Activated B cell treated with CpG ODN at 0.5 μM for 24 hours (primary cell): ENCODE measurements around the gene TSC1. TPM values are rescaled to one million over a fixed set of nuclear protein-coding genes. Genes with fewer than 3 reads are reported as not detected.
"Not testable (repeated sequence)": the region's sequence is repeated elsewhere in the genome, so short reads cannot be mapped to it uniquely, and the experiment has no call there.

ENCODE experiments used
- ATAC-seq: fragments of 200-7000 bp; cut with Tn5 transposase; one replicate; pipeline ENCODE4 v1.10.0; 2021; ENCODE audit warnings: low read depth, mild to moderate bottlenecking, moderate library complexity
- CTCF ChIA-PET: fragments of 350-600 bp; sonication (Branson Sonifier 250); formaldehyde crosslinking; loops from one replicate; lab custom pipeline; 2021; ENCODE audit warnings: antibody characterized with exemption; lab: Charles Lee
- POLR2A ChIA-PET: fragments of 350-600 bp; sonication (Branson Sonifier 250); formaldehyde crosslinking; loops from one replicate; lab custom pipeline; 2021; ENCODE audit warnings: antibody characterized with exemption; lab: Charles Lee
- DNase-seq: peaks from one replicate; pipeline ENCODE4 v3.0.0; 2022
- H3K27ac Mint-ChIP-seq: one replicate; pipeline ENCODE4 v1.8.0; 2020; ENCODE audit warnings: mixed read lengths
- H3K27me3 Mint-ChIP-seq: one replicate; pipeline ENCODE4 v1.8.0; 2021; ENCODE audit warnings: mixed read lengths
- H3K36me3 Mint-ChIP-seq: one replicate; pipeline ENCODE4 v1.8.0; 2021; ENCODE audit warnings: low read depth, mixed read lengths
- H3K4me1 Mint-ChIP-seq: one replicate; pipeline ENCODE4 v1.8.0; 2021; ENCODE audit warnings: mixed read lengths
- H3K4me3 Mint-ChIP-seq: one replicate; pipeline ENCODE4 v1.8.0; 2020; ENCODE audit warnings: mild to moderate bottlenecking, mixed read lengths
- H3K9me3 Mint-ChIP-seq: one replicate; pipeline ENCODE4 v1.8.0; 2020; ENCODE audit warnings: mixed read lengths
- intact Hi-C: fragments of 100-400 bp; cut with micrococcal nuclease; formaldehyde crosslinking; loops from one replicate; pipeline ENCODE4 v1.15.1; 2024
- total RNA-seq: library from RNA; stranded (reverse); gene quantifications from 2 replicates; pipeline ENCODE4 v1.2.3, GENCODE V29; 2022
- TF ChIP-seq, protein P1 (sequence below): fragments of 200-600 bp; IDR thresholded peaks from one replicate; pipeline ENCODE4 v1.8.0; 2022; ENCODE audit warnings: antibody characterized with exemption, mild to moderate bottlenecking

Gene TSC1
- total RNA-seq, 1 donor from 2014 or later, result 61.4 TPM

DNA sequence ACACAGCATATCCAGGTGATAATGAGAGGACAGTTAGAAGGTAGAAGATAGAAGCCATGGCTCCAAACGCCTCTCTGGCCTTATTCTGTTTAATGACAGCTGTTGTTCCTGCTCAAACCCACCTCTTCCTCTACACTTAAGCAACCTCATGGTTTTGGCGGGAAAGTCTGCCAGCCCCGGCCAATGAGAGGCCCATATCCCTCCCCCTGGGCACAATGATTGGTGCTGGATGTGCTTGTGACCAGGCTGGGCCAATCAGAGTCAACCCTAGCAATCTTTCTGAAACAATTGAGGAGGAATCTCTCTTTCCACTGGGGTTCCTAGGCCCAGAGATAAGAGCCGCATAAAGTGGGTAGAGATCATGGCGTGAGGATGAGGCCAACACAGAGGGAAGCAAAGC lies 29.3 kb upstream of the TSC1 start:
- Mint-ChIP-seq H3K36me3 (no peaks in the 10 kb centered on the region), H3K9me3 (no peaks in the 10 kb centered on the region), H3K4me1 (peaks cover 13% of the 10 kb centered on the region), H3K27ac (no peak overlapping the region), H3K27me3 (peaks cover 18% of the 10 kb centered on the region), H3K4me3 (no peak overlapping the region)
- intact Hi-C loops, result loop anchor here (2.0 to 5.0 kb wide), 3 partner anchors 171 to 563 kb away; partner anchors contain the start of gene CFAP77
- TF ChIP-seq, protein P1, sequence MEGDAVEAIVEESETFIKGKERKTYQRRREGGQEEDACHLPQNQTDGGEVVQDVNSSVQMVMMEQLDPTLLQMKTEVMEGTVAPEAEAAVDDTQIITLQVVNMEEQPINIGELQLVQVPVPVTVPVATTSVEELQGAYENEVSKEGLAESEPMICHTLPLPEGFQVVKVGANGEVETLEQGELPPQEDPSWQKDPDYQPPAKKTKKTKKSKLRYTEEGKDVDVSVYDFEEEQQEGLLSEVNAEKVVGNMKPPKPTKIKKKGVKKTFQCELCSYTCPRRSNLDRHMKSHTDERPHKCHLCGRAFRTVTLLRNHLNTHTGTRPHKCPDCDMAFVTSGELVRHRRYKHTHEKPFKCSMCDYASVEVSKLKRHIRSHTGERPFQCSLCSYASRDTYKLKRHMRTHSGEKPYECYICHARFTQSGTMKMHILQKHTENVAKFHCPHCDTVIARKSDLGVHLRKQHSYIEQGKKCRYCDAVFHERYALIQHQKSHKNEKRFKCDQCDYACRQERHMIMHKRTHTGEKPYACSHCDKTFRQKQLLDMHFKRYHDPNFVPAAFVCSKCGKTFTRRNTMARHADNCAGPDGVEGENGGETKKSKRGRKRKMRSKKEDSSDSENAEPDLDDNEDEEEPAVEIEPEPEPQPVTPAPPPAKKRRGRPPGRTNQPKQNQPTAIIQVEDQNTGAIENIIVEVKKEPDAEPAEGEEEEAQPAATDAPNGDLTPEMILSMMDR, result no peak
- CTCF ChIA-PET, result interaction anchor here (0.8 kb wide), 1 partner anchor 48 kb away, joined by 3 read pairs; no protein-coding TSS in a partner anchor
- POLR2A ChIA-PET, result interaction anchor here (1.0 kb wide), 1 partner anchor 57 kb away, joined by 3 read pairs; the partner anchor contains the start of gene GTF3C5
- no peak for ATAC-seq
- no peak for DNase-seq

DNA sequence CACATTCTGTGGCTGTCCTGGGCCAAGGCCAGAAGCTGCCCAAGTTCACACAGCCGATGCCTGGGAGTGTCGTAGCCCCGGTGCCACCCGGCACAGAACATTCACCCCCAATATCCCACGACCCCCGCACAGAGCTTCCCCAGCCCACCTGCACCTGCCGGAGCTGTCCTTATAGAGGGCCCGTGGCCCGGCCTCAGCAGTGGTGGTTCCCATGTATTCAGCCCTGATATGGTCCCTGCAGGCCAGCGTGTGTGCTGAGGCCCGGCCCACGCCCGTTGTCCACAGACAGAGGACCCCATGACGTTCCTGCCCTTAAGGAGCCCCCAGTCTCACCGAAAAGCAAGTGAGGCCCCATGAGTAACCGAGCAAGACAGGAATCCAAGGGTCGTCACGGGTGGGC lies 28.8 kb upstream of the TSC1 start:
- ATAC-seq (no peak), DNase-seq (no peak)
- H3K4me1 Mint-ChIP-seq, result peaks cover 8% of the 10 kb centered on the region
- TF ChIP-seq, protein P1, result no peak
- no peak overlapping the region for H3K27ac Mint-ChIP-seq
- intact Hi-C loops, result loop anchor here (2.0 to 5.0 kb wide), 3 partner anchors 171 to 562 kb away; partner anchors contain the start of gene CFAP77
- H3K9me3 Mint-ChIP-seq, result no peaks in the 10 kb centered on the region
- H3K27me3 Mint-ChIP-seq, result peaks cover 14% of the 10 kb centered on the region
- H3K4me3 Mint-ChIP-seq, result no peak overlapping the region
- no peaks in the 10 kb centered on the region for H3K36me3 Mint-ChIP-seq
- POLR2A ChIA-PET, result interaction anchor here (1.0 kb wide), 1 partner anchor 58 kb away, joined by 3 read pairs; the partner anchor contains the start of gene GTF3C5
- CTCF ChIA-PET, result interaction anchor here (0.8 to 1.0 kb wide), 2 partner anchors 48 to 561 kb away, joined by 3 read pairs; no protein-coding TSS in a partner anchor

DNA sequence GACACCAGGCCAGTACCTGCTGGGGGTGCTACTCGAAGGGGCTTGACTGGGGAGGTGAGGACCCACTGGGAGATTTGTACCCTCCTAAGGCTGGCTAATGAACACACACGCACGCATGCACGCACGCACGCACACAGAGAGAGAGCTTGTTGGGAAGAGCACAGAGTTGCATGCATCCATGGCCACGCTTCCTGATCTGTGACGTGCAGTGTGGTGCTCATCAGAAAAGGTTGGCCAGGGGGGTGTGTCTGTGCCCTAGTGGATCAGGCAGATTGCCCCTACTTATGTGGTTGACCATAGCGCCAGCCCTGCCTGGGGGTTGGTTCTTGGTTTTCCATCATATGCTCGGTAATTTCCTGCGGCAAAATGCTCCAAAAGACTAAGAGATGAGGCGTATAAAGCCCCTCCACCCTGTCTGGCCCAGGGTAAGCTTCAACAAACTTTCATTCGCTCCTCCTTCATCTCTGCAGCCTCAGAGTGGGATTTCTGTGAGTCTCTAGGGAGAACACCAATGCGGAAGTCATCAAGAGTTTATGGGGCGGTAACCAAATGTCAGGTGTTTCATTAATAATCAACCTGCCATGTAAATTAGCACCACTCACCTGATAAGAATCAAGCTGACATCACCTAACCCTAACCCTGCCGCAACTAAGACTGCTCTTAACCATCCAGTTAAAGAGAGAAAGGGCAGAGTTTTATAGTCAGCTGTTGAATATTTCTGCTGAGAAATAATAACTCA lies 26.1 kb upstream of the TSC1 start:
- H3K27ac Mint-ChIP-seq, result no peak overlapping the region
- DNase-seq, result no peak
- H3K9me3 Mint-ChIP-seq, result no peaks in the 10 kb centered on the region
- no peaks in the 10 kb centered on the region for H3K36me3 Mint-ChIP-seq
- TF ChIP-seq, protein P1, result no peak
- H3K4me3 Mint-ChIP-seq, result no peak overlapping the region
- peaks cover 14% of the 10 kb centered on the region for H3K27me3 Mint-ChIP-seq
- H3K4me1 Mint-ChIP-seq, result peaks cover 4% of the 10 kb centered on the region
- ChIA-PET POLR2A (no interaction called here), CTCF (interaction anchor here (1.4 kb wide), 1 partner anchor 52 kb away, joined by 3 read pairs; no protein-coding TSS in a partner anchor)
- peak; percentile 28 for ATAC-seq
- intact Hi-C loops, result loop anchor here (5.0 kb wide), 2 partner anchors 168 to 517 kb away; no protein-coding TSS in a partner anchor

DNA sequence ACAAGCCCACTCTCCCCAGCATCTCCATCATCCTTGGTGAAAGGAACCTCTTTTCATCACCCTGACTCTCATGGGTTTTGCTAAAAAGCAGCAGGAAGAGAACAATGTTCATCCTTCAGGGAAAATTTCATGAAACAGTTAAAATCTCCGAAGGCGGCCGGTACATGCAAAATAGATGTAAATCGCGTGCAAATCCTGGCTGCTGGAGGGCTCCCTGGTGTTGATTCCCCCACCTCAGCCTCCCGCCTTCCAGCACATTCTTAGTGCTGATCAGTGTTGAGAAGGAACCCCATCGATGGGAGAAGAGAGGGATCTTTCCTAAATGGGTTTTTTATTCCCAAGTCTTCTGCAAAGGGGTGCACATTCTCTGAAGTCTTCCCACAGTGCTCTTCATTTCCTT lies 25.4 kb upstream of the TSC1 start:
- POLR2A ChIA-PET, result no interaction called here
- ATAC-seq, result no peak

DNA sequence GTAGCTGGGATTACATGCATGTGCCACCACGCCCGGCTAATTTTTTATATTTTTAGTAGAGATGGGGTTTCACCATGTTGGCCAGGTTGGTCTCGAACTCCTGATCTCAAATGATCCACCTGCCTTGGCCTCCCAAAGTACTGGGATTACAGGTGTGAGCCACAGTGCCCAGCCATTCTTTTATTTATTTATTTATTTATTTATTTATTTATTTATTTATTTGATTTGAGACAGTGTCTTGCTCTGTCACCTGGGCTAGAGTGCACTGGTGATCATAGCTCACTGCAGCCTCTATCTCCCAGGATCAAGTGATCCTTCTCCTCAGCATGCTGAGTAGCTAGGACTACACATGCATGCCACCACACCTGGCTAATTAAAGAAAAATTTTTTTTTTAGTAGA lies 23.5 kb upstream of the TSC1 start:
- POLR2A ChIA-PET, H3K36me3 Mint-ChIP-seq, DNase-seq, H3K4me1 Mint-ChIP-seq, H3K4me3 Mint-ChIP-seq, H3K9me3 Mint-ChIP-seq, H3K27ac Mint-ChIP-seq, ATAC-seq, intact Hi-C loops: not testable (repeated sequence)
- CTCF ChIA-PET, result interaction anchor here (0.6 kb wide), 1 partner anchor 158 kb away, joined by 3 read pairs; no protein-coding TSS in a partner anchor
- peaks cover 14% of the 10 kb centered on the region for H3K27me3 Mint-ChIP-seq

More for the DNA sequence above, 25.4 kb upstream of the TSC1 start:
- no peak overlapping the region for H3K4me3 Mint-ChIP-seq
- CTCF ChIA-PET, result no interaction called here
- TF ChIP-seq, protein P1, result no peak
- H3K27ac Mint-ChIP-seq, result no peak overlapping the region
- no peak for DNase-seq
- peaks cover 14% of the 10 kb centered on the region for H3K27me3 Mint-ChIP-seq
- H3K9me3 Mint-ChIP-seq, result no peaks in the 10 kb centered on the region
- no peaks in the 10 kb centered on the region for H3K36me3 Mint-ChIP-seq
- H3K4me1 Mint-ChIP-seq, result peaks cover 4% of the 10 kb centered on the region
- intact Hi-C loops, result loop anchor here (5.0 kb wide), 2 partner anchors 167 to 518 kb away; no protein-coding TSS in a partner anchor
